HepG2 (cell line): ENCODE measurements around the gene TK2. TPM values are rescaled to one million over a fixed set of nuclear protein-coding genes. Genes with fewer than 3 reads are reported as not detected.
A peak's percentile ranks its signal among the peaks of the same experiment; 100 is the strongest.

Experiments used
- ELF4 ChIP-seq: sonication (generic); formaldehyde crosslinking; IDR thresholded peaks from 2 replicates; pipeline ENCODE4 v1.5.0; 2020; ENCODE audit warnings: missing genetic modification reagents, mild to moderate bottlenecking, moderate library complexity, borderline replicate concordance
- FOXA1 ChIP-seq, 2 experiments: fragments of 450-650 bp in 1 of 2; sonication (generic) in 1 of 2; formaldehyde crosslinking in 1 of 2; IDR thresholded peaks; 2 replicates each; pipeline versions ENCODE4 v1.4.0 to v1.6.1; 2016 to 2020; ENCODE audit warnings: missing genetic modification reagents in 1 of 2
- ISL2 ChIP-seq: sonication (generic); formaldehyde crosslinking; IDR thresholded peaks from 2 replicates; pipeline ENCODE4 v1.5.0; 2020; ENCODE audit warnings: missing genetic modification reagents
- KLF15 ChIP-seq: sonication (generic); formaldehyde crosslinking; IDR thresholded peaks from 2 replicates; pipeline ENCODE4 v1.8.1; 2023; ENCODE audit warnings: borderline replicate concordance, mild to moderate bottlenecking, inconsistent platforms, missing genetic modification reagents, mixed read lengths
- RELA ChIP-seq: sonication (generic); formaldehyde crosslinking; IDR thresholded peaks from 2 replicates; pipeline ENCODE4 v1.4.0; 2020; ENCODE audit warnings: missing genetic modification reagents
- SALL2 ChIP-seq: sonication (generic); formaldehyde crosslinking; IDR thresholded peaks from 2 replicates; pipeline ENCODE4 v1.8.1; 2023; ENCODE audit warnings: mild to moderate bottlenecking, missing genetic modification reagents, inconsistent platforms
- SIX4 ChIP-seq: sonication (generic); formaldehyde crosslinking; IDR thresholded peaks from 2 replicates; pipeline ENCODE4 v1.4.0; 2020; ENCODE audit warnings: missing genetic modification reagents
- TRAFD1 ChIP-seq: sonication (generic); formaldehyde crosslinking; IDR thresholded peaks from 2 replicates; pipeline ENCODE4 v1.5.1; 2020; ENCODE audit warnings: missing genetic modification reagents, mild to moderate bottlenecking, borderline replicate concordance
- ZFP62 ChIP-seq: sonication (generic); formaldehyde crosslinking; IDR thresholded peaks from 2 replicates; pipeline ENCODE4 v1.4.0; 2020; ENCODE audit warnings: missing genetic modification reagents
- ZNF446 ChIP-seq: sonication (generic); formaldehyde crosslinking; IDR thresholded peaks from 2 replicates; pipeline ENCODE4 v1.5.0; 2020; ENCODE audit warnings: mild to moderate bottlenecking, missing genetic modification reagents
- ZNF644 ChIP-seq: IDR thresholded peaks from 2 replicates; pipeline ENCODE4 v1.6.1; 2016; ENCODE audit warnings: low read depth
- ZNF687 ChIP-seq: sonication (generic); formaldehyde crosslinking; IDR thresholded peaks from 2 replicates; pipeline ENCODE4 v1.5.1; 2020; ENCODE audit warnings: mild to moderate bottlenecking, missing genetic modification reagents, moderate library complexity
- ZNF713 ChIP-seq: sonication (generic); formaldehyde crosslinking; IDR thresholded peaks from 2 replicates; pipeline ENCODE4 v1.4.0; 2020; ENCODE audit warnings: mild to moderate bottlenecking, missing genetic modification reagents
- polyA plus RNA-seq, 8 experiments: library from polyadenylated mRNA; depleted of rRNA in 3 of 8; stranded (reverse) in 7 of 8; unstranded in 1 of 8; fragments of >200 nt; fragmentation: Illumina TruSeq in 4 of 8; extraction: Trizol in 4 of 8; gene quantifications; 2 replicates each; pipeline versions ENCODE4 v1.2.1 to v1.2.3, GENCODE V29; 2011 to 2016; ENCODE audit warnings: low read depth in 4 of 8, missing spikeins in 1 of 8, mixed read lengths in 1 of 8; ENCODE audit not compliant: insufficient read depth in 1 of 8
- total RNA-seq, 5 experiments: library from RNA; depleted of rRNA; stranded (reverse); fragments of >200 nt; fragmentation: Illumina TruSeq; extraction: Trizol; gene quantifications; 2 replicates each; pipeline ENCODE4 v1.2.3, GENCODE V29; 2016; ENCODE audit warnings: low read depth in 1 of 5
- TF ChIP-seq, protein P1 (sequence below): sonication (generic); formaldehyde crosslinking; conservative IDR thresholded peaks from 2 replicates; pipeline ENCODE4 v1.4.0; 2020; ENCODE audit warnings: missing genetic modification reagents
- TF ChIP-seq, protein P2 (sequence below): sonication (generic); formaldehyde crosslinking; conservative IDR thresholded peaks from 2 replicates; pipeline ENCODE4 v1.4.0; 2020; ENCODE audit warnings: mild to moderate bottlenecking, missing genetic modification reagents, moderate library complexity

Gene TK2
- total and polyA plus RNA-seq, 2 of the 13 experiments (the other 11 are each of a cell fraction or from before 2014, with no cell fraction given): 18.7 to 21.0 TPM

DNA sequence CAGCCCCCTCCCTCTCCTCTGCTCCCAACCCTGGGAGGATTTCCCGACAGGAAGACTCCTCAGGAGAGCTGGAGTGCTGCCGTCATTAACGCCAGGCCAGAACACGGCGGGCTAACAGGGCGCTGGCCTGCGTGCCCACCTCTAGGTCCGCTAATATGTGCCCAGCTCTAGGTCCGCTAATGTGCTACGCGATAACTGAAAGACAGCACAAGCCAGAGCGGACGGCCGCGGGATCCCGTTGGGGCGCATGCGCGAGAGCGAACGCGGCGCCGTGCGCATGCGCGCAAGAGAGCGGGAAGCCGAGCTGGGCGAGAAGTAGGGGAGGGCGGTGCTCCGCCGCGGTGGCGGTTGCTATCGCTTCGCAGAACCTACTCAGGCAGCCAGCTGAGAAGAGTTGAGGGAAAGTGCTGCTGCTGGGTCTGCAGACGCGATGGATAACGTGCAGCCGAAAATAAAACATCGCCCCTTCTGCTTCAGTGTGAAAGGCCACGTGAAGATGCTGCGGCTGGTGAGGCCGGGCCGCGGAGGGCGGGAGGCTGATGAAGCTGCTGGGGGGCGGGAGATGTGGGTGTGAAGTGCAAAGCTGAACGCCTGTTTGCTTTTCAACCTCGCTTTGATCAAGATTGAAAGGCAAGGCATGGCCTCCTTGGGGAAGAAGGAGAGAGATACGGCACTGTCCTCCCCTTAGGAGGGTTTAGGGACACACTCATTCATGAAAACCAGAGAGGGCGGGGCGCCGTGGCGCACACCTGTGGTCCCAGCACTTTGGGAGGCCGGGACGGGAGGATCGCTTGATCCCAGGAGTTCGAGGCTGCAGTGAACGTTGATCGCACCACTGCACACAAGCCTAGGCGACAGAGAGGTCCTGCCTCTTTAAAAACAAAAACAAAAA, 2.6 kb upstream of the TK2 start, which contains the start of gene CKLF (continued):
- TF ChIP-seq ELF4 (CRISPR knock-in tag): peak; percentile 74
- TF ChIP-seq ZNF446 (CRISPR knock-in tag): peak; percentile 99
- peak; percentile 90 for TF ChIP-seq RELA (CRISPR knock-in tag)
- no peak for TF ChIP-seq ZFP62 (CRISPR knock-in tag)
- TF ChIP-seq ZNF713: peak; percentile 58; the same call in 1 of the 2 replicates
- TF ChIP-seq, protein P1, sequence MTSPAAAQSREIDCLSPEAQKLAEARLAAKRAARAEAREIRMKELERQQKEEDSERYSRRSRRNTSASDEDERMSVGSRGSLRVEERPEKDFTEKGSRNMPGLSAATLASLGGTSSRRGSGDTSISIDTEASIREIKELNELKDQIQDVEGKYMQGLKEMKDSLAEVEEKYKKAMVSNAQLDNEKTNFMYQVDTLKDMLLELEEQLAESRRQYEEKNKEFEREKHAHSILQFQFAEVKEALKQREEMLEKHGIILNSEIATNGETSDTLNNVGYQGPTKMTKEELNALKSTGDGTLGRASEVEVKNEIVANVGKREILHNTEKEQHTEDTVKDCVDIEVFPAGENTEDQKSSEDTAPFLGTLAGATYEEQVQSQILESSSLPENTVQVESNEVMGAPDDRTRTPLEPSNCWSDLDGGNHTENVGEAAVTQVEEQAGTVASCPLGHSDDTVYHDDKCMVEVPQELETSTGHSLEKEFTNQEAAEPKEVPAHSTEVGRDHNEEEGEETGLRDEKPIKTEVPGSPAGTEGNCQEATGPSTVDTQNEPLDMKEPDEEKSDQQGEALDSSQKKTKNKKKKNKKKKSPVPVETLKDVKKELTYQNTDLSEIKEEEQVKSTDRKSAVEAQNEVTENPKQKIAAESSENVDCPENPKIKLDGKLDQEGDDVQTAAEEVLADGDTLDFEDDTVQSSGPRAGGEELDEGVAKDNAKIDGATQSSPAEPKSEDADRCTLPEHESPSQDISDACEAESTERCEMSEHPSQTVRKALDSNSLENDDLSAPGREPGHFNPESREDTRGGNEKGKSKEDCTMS (CRISPR knock-in tag): no peak
- peak; percentile 89 for TF ChIP-seq ISL2 (CRISPR knock-in tag)
- TF ChIP-seq TRAFD1: peak; percentile 66
- TF ChIP-seq SIX4 (CRISPR knock-in tag): peak; percentile 80; the same call in 1 of the 2 replicates
- no peak for TF ChIP-seq ZNF644 (CRISPR knock-in tag)
- TF ChIP-seq KLF15 (CRISPR knock-in tag): peak; percentile 98
- TF ChIP-seq, protein P2, sequence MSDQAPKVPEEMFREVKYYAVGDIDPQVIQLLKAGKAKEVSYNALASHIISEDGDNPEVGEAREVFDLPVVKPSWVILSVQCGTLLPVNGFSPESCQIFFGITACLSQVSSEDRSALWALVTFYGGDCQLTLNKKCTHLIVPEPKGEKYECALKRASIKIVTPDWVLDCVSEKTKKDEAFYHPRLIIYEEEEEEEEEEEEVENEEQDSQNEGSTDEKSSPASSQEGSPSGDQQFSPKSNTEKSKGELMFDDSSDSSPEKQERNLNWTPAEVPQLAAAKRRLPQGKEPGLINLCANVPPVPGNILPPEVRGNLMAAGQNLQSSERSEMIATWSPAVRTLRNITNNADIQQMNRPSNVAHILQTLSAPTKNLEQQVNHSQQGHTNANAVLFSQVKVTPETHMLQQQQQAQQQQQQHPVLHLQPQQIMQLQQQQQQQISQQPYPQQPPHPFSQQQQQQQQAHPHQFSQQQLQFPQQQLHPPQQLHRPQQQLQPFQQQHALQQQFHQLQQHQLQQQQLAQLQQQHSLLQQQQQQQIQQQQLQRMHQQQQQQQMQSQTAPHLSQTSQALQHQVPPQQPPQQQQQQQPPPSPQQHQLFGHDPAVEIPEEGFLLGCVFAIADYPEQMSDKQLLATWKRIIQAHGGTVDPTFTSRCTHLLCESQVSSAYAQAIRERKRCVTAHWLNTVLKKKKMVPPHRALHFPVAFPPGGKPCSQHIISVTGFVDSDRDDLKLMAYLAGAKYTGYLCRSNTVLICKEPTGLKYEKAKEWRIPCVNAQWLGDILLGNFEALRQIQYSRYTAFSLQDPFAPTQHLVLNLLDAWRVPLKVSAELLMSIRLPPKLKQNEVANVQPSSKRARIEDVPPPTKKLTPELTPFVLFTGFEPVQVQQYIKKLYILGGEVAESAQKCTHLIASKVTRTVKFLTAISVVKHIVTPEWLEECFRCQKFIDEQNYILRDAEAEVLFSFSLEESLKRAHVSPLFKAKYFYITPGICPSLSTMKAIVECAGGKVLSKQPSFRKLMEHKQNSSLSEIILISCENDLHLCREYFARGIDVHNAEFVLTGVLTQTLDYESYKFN (CRISPR knock-in tag): peak; percentile 54
- peak; percentile 95 for TF ChIP-seq SALL2 (CRISPR knock-in tag)
- no peak for TF ChIP-seq FOXA1 (IDR thresholded peaks at IDR 0.05)
- no peak; the same call in 1 of the 2 replicates for TF ChIP-seq FOXA1 (CRISPR knock-in tag; IDR thresholded peaks at IDR 0.05)
- TF ChIP-seq ZNF687: peak; percentile 100
